HT-29 (cell line): ENCODE measurements around the gene PHLDB2. TPM values are rescaled to one million over a fixed set of nuclear protein-coding genes. Genes with fewer than 3 reads are reported as not detected.
A peak's percentile ranks its signal among the peaks of the same experiment; 100 is the strongest.

Experiments
- DNase-seq: peaks from one replicate; pipeline ENCODE4 v3.0.0-alpha.2; 2015; ENCODE audit warnings: low spot score
- total RNA-seq: library from RNA; depleted of rRNA; stranded (reverse); fragments of >200 nt; shearing (Covaris generic); gene quantifications from 2 replicates; pipeline ENCODE4 v1.2.3, GENCODE V29; 2014

The PHLDB2 gene
- total RNA-seq, 1 experiment from 2014 or later: not detected

- DNase-seq: no peak
Measured at GRCh38 chr3:111882194-111882593, 23.1 kb downstream of the PHLDB2 start.

GRCh38 chr3:111882799-111883198 is 23.7 kb downstream of the PHLDB2 start:
- no peak for DNase-seq

GRCh38 chr3:111884411-111885018 is 25.4 kb downstream of the PHLDB2 start:
- DNase-seq: no peak

- no peak for DNase-seq
Measured at GRCh38 chr3:111885578-111885977, 26.5 kb downstream of the PHLDB2 start.

- DNase-seq: no peak
Measured at GRCh38 chr3:111890051-111890580, 31.1 kb downstream of the PHLDB2 start.

GRCh38 chr3:111892070-111892469 is 33.0 kb downstream of the PHLDB2 start:
- DNase-seq: no peak

GRCh38 chr3:111895071-111895470 is 36.0 kb downstream of the PHLDB2 start:
- peak; percentile 84 for DNase-seq

- no peak for DNase-seq
Measured at GRCh38 chr3:111899966-111900365, 40.9 kb downstream of the PHLDB2 start.

GRCh38 chr3:111901637-111902036 is 42.6 kb downstream of the PHLDB2 start:
- no peak for DNase-seq

- no peak for DNase-seq
Measured at GRCh38 chr3:111902534-111902933, 43.5 kb downstream of the PHLDB2 start.

- DNase-seq: peak; percentile 75
Measured at GRCh38 chr3:111903067-111903511, 44.0 kb downstream of the PHLDB2 start.

GRCh38 chr3:111904376-111905241 is 45.5 kb downstream of the PHLDB2 start:
- peak; percentile 48 for DNase-seq

GRCh38 chr3:111906656-111907055 is 47.6 kb downstream of the PHLDB2 start:
- peak; percentile 33 for DNase-seq

- DNase-seq: no peak
Measured at GRCh38 chr3:111907151-111907550, 48.1 kb downstream of the PHLDB2 start.

GRCh38 chr3:111910806-111911205 is 51.7 kb downstream of the PHLDB2 start:
- DNase-seq: no peak

- no peak for DNase-seq
Measured at GRCh38 chr3:111911446-111911845, 52.4 kb downstream of the PHLDB2 start.

- DNase-seq: no peak
Measured at GRCh38 chr3:111913163-111913763, 54.2 kb downstream of the PHLDB2 start.

- no peak for DNase-seq
Measured at GRCh38 chr3:111915905-111916304, 56.8 kb downstream of the PHLDB2 start.

GRCh38 chr3:111917300-111917699 is 58.2 kb downstream of the PHLDB2 start:
- DNase-seq: peak; percentile 70

- DNase-seq: no peak
Measured at GRCh38 chr3:111919370-111920065, 60.5 kb downstream of the PHLDB2 start.

GRCh38 chr3:111921181-111921580 is 62.1 kb downstream of the PHLDB2 start:
- no peak for DNase-seq
